ENCODE results near the gene SURF6.
"Not testable (repeated sequence)": the region's sequence is repeated elsewhere in the genome, so short reads cannot be mapped to it uniquely, and the experiment has no call there.

The SURF6 gene

GRCh38 chr9:133301253-133302230 lies 34.4 kb downstream of the SURF6 start:
- no peak for DNase-seq

GRCh38 chr9:133299996-133300395 lies 36.0 kb downstream of the SURF6 start:
- not testable (repeated sequence) for DNase-seq

GRCh38 chr9:133294257-133294656 lies 41.7 kb downstream of the SURF6 start:
- no peak for DNase-seq

GRCh38 chr9:133290751-133291302 lies 45.2 kb downstream of the SURF6 start:
- no peak for DNase-seq

- DNase-seq = no peak
Measured at GRCh38 chr9:133286523-133286922, 49.5 kb downstream of the SURF6 start.

- no peak for DNase-seq
Measured at GRCh38 chr9:133285252-133285775, 50.7 kb downstream of the SURF6 start.

GRCh38 chr9:133284362-133284761 lies 51.6 kb downstream of the SURF6 start:
- DNase-seq = no peak

GRCh38 chr9:133283255-133284032 lies 52.5 kb downstream of the SURF6 start:
- DNase-seq = not testable (repeated sequence)

- DNase-seq = no peak
Measured at GRCh38 chr9:133282464-133283238, 53.3 kb downstream of the SURF6 start.

- DNase-seq = no peak
Measured at GRCh38 chr9:133280392-133280791, 55.6 kb downstream of the SURF6 start.
